ENCODE data around the gene SYT14.

DNA sequence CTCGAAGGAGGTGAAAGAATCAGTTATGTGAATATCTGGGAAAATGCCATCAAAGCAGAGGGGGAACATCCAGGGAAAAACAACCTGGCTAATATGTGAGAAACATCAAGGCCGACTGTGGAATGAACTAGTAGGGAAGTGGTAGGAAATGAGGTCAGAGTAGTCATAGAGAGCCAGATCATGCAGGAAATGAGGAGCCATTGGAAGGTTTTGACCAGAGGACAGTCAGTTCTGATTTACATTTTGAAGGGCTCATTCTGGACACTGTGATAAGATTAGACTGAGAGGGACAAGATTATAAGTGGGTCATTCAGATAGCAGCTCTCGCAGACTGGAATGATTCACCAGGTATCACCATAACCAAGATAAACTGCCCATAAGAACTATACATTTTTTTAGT lies 63.7 kb downstream of the SYT14 start:
- TF ChIP-seq GATA2 (IDR thresholded peaks at IDR 0.05; ENCODE audit: low read depth, low read length) (peak; percentile 37; the same call in 1 of the 2 replicates), GATA3 (IDR thresholded peaks at IDR 0.05; ENCODE audit: low read depth, low read length) (no peak)

Data from SH-SY5Y (cell line).